ENCODE measurements around the gene ABCC9.

Gene ABCC9

GRCh38 chr12:21800011-21800410 lies 141.2 kb downstream of the ABCC9 start:
- TF ChIP-seq, protein P1, sequence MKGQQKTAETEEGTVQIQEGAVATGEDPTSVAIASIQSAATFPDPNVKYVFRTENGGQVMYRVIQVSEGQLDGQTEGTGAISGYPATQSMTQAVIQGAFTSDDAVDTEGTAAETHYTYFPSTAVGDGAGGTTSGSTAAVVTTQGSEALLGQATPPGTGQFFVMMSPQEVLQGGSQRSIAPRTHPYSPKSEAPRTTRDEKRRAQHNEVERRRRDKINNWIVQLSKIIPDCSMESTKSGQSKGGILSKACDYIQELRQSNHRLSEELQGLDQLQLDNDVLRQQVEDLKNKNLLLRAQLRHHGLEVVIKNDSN (IDR thresholded peaks at IDR 0.05) = no peak
- TF ChIP-seq RAD21 (IDR thresholded peaks at IDR 0.05; ENCODE audit: low read depth) (no peak), TCF12 (IDR thresholded peaks at IDR 0.05; ENCODE audit: low read depth) (no peak), REST (IDR thresholded peaks at IDR 0.05; ENCODE audit: low read depth) (no peak), TAF1 (IDR thresholded peaks at IDR 0.05; ENCODE audit: low read depth) (no peak), EP300 (IDR thresholded peaks at IDR 0.05; ENCODE audit: borderline replicate concordance) (no peak), YY1 (IDR thresholded peaks at IDR 0.05; ENCODE audit: low read depth) (no peak), MAX (IDR thresholded peaks at IDR 0.05) (no peak), EGR1 (IDR thresholded peaks at IDR 0.05) (no peak), CREB1 (IDR thresholded peaks at IDR 0.05; ENCODE audit: low read depth) (no peak), TEAD4 (IDR thresholded peaks at IDR 0.05) (no peak), FOXM1 (IDR thresholded peaks at IDR 0.05; ENCODE audit: borderline replicate concordance, low read depth) (no peak), NFIC (IDR thresholded peaks at IDR 0.05) (no peak), ZBTB7A (IDR thresholded peaks at IDR 0.05; ENCODE audit: low read depth) (no peak), CEBPB (IDR thresholded peaks at IDR 0.05) (no peak)

- TF ChIP-seq TAF1 (IDR thresholded peaks at IDR 0.05; ENCODE audit: low read depth) = no peak
- TF ChIP-seq, protein P1 (IDR thresholded peaks at IDR 0.05) = no peak
- TF ChIP-seq RAD21 (IDR thresholded peaks at IDR 0.05; ENCODE audit: low read depth) = no peak
- no peak for TF ChIP-seq TEAD4 (IDR thresholded peaks at IDR 0.05)
- TF ChIP-seq FOXM1 (IDR thresholded peaks at IDR 0.05; ENCODE audit: borderline replicate concordance, low read depth) = no peak
- TF ChIP-seq EGR1 (IDR thresholded peaks at IDR 0.05) = no peak
- no peak for TF ChIP-seq YY1 (IDR thresholded peaks at IDR 0.05; ENCODE audit: low read depth)
- no peak for TF ChIP-seq TCF12 (IDR thresholded peaks at IDR 0.05; ENCODE audit: low read depth)
- no peak for TF ChIP-seq CEBPB (IDR thresholded peaks at IDR 0.05)
- TF ChIP-seq MAX (IDR thresholded peaks at IDR 0.05) = no peak
- TF ChIP-seq CREB1 (IDR thresholded peaks at IDR 0.05; ENCODE audit: low read depth) = no peak
- no peak for TF ChIP-seq EP300 (IDR thresholded peaks at IDR 0.05; ENCODE audit: borderline replicate concordance)
- no peak for TF ChIP-seq NFIC (IDR thresholded peaks at IDR 0.05)
- no peak for TF ChIP-seq ZBTB7A (IDR thresholded peaks at IDR 0.05; ENCODE audit: low read depth)
- TF ChIP-seq REST (IDR thresholded peaks at IDR 0.05; ENCODE audit: low read depth) = no peak
Observed at GRCh38 chr12:21797539-21797938, 143.7 kb downstream of the ABCC9 start.

- TF ChIP-seq NFIC (IDR thresholded peaks at IDR 0.05) (no peak), TEAD4 (IDR thresholded peaks at IDR 0.05) (no peak), TCF12 (IDR thresholded peaks at IDR 0.05; ENCODE audit: low read depth) (no peak), FOXM1 (IDR thresholded peaks at IDR 0.05; ENCODE audit: borderline replicate concordance, low read depth) (no peak), RAD21 (IDR thresholded peaks at IDR 0.05; ENCODE audit: low read depth) (no peak), MAX (IDR thresholded peaks at IDR 0.05) (no peak), ZBTB7A (IDR thresholded peaks at IDR 0.05; ENCODE audit: low read depth) (no peak), YY1 (IDR thresholded peaks at IDR 0.05; ENCODE audit: low read depth) (no peak), CREB1 (IDR thresholded peaks at IDR 0.05; ENCODE audit: low read depth) (no peak), CEBPB (IDR thresholded peaks at IDR 0.05) (no peak), EP300 (IDR thresholded peaks at IDR 0.05; ENCODE audit: borderline replicate concordance) (no peak), REST (IDR thresholded peaks at IDR 0.05; ENCODE audit: low read depth) (no peak)
Observed at GRCh38 chr12:21795648-21796328, 145.4 kb downstream of the ABCC9 start.

All from Ishikawa (cell line).